Right lobe of liver (tissue), 6 donors: ENCODE results near the gene SERPINA4. TPM values are rescaled to one million over a fixed set of nuclear protein-coding genes. Genes with fewer than 3 reads are reported as not detected.
"Not testable (repeated sequence)": the region's sequence is repeated elsewhere in the genome, so short reads cannot be mapped to it uniquely, and the experiment has no call there.

Source experiments
- ATAC-seq, 4 donors: fragments of 200-7000 bp; cut with Tn5 transposase; one replicate each; pipeline ENCODE4 v1.9.1; 2020; ENCODE audit warnings: mild to moderate bottlenecking in 4 of 4, moderate library complexity in 4 of 4
- DNase-seq, 3 donors: peaks; one replicate each; pipeline ENCODE4 v3.0.0-alpha.2; 2020
- H3K27ac ChIP-seq, 3 donors: fragments of 200-600 bp; one replicate each; pipeline ENCODE4 v1.8.0; 2022
- H3K27me3 ChIP-seq, 2 donors: fragments of 200-600 bp; one replicate each; pipeline ENCODE4 v1.8.0; 2022
- H3K36me3 ChIP-seq, 4 donors: fragments of 200-600 bp; sonication (generic) in 1 of 4; one replicate each; pipeline versions ENCODE4 v1.5.1 to v1.8.0; 2017 to 2022; ENCODE audit warnings: control low read depth in 1 of 4
- H3K4me1 ChIP-seq, 4 donors: fragments of 200-600 bp; sonication (generic) in 1 of 4; one replicate each; pipeline versions ENCODE4 v1.5.1 to v1.8.0; 2017 to 2022; ENCODE audit warnings: control low read depth in 1 of 4
- H3K4me3 ChIP-seq, 3 donors: fragments of 200-600 bp; one replicate each; pipeline ENCODE4 v1.8.0; 2022
- H3K9me3 ChIP-seq, 4 donors: fragments of 200-600 bp; sonication (generic) in 1 of 4; one replicate each; pipeline versions ENCODE4 v1.5.1 to v1.8.0; 2017 to 2022; ENCODE audit warnings: control low read depth in 1 of 4
- POLR2A ChIP-seq: fragments of 450-650 bp; IDR thresholded peaks from one replicate; pipeline ENCODE4 v1.6.1; 2017; ENCODE audit warnings: antibody characterized with exemption, mild to moderate bottlenecking
- WGBS: methylation state at CpG from one replicate; pipeline ENCODE4 v1.1.6; 2018; ENCODE audit warnings: low coverage, low lambda C conversion rate; ENCODE audit not compliant: insufficient coverage; ENCODE audit errors: missing lambda C conversion rate; 5-methylcytosine and 5-hydroxymethylcytosine counted together
- intact Hi-C, 2 donors: fragments of 100-400 bp; cut with DNase I; formaldehyde crosslinking; loops; one replicate each; pipeline versions ENCODE4 v1.11.2 to v1.14.1; 2022
- total RNA-seq, 6 experiments: library from RNA; depleted of rRNA in 2 of 6; stranded (reverse); fragments of >200 nt in 2 of 6; fragmentation: NEBNext Ultra II Directional in 3 of 6; extraction: Animal tissue kit (Norgen Biotek cat#: 25700) in 3 of 6; gene quantifications; one replicate each; pipeline versions ENCODE4 v1.1.0 to v1.2.4, GENCODE V29; 2016 to 2023
- TF ChIP-seq, protein P1 (sequence below), 4 donors: fragments of 200-600 bp in 3 of 4; fragments of 450-650 bp in 1 of 4; IDR thresholded peaks; one replicate each; pipeline versions ENCODE4 v1.5.1 to v1.8.0; 2016 to 2022; ENCODE audit warnings: antibody characterized with exemption in 4 of 4, mild to moderate bottlenecking in 2 of 4
- donor health status: DM: no; HTN: yes; CAD: no.
- donor health status: DM: no; HTN: no; CAD: no.
- donor health status: DM: no; HTN: no; CAD: no.
- donor health status: DM: no; HTN: yes; CAD: no.
- donor health status: DM: no; HTN: yes; CAD: no.

The SERPINA4 gene
- total RNA-seq, 6 experiments from 2014 or later: 41.2 to 204 (median 145) TPM

DNA sequence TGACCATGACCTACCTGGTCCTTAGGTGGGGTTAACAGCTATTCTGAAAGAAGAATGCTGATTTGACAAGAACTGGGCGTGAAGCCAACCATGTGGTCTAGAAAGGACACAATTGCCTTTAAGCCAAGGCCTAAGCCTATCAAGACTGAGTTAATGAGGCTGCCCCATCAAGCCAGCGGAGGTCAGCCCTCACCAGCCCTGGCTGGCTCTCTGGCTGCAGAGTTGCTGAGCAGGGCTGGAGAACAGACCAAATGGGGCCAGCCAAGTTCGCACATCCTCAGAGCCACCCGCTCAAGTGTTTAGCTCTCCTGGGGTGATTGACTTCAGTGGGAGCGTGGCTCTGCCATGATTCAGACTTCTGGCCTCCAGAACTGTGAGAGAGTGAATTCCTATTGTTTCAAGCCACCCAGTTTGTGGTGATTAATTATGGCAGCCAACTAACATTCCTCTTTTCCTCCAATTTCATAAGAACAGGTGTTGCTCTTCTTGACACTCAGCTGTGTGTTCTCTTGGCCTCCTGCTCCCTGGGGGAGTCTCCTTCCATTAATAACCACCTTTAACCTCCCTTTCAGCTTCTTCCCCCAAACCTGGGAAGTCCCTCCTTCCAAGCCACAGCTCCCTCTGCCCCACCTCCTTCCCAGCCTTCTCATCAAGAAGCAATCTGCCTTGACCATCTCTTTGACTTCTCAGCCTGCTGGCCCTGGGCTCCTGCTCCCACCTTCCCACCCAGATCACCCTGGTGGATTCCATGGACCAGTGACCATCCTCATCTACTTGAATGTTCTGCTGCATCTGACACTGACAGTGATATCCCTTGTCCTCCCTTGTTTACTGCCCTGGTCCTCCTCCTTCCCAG lies 14.7 kb downstream of the SERPINA4 start:
- H3K36me3 ChIP-seq: no peaks in the 10 kb centered on the region
- ATAC-seq: peak in 1 of 4 donors; percentile 41
- peaks cover 0 to 57% (median 22%) of the 10 kb centered on the region in 4 donors for H3K4me1 ChIP-seq
- no peaks in the 10 kb centered on the region for H3K27me3 ChIP-seq
- no peak overlapping the region for H3K4me3 ChIP-seq
- H3K9me3 ChIP-seq: no peaks in the 10 kb centered on the region
- no CpG with 5 or more reads among the region's 5 CpGs for WGBS
- intact Hi-C loops: no loop called here
- TF ChIP-seq, protein P1, sequence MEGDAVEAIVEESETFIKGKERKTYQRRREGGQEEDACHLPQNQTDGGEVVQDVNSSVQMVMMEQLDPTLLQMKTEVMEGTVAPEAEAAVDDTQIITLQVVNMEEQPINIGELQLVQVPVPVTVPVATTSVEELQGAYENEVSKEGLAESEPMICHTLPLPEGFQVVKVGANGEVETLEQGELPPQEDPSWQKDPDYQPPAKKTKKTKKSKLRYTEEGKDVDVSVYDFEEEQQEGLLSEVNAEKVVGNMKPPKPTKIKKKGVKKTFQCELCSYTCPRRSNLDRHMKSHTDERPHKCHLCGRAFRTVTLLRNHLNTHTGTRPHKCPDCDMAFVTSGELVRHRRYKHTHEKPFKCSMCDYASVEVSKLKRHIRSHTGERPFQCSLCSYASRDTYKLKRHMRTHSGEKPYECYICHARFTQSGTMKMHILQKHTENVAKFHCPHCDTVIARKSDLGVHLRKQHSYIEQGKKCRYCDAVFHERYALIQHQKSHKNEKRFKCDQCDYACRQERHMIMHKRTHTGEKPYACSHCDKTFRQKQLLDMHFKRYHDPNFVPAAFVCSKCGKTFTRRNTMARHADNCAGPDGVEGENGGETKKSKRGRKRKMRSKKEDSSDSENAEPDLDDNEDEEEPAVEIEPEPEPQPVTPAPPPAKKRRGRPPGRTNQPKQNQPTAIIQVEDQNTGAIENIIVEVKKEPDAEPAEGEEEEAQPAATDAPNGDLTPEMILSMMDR (IDR thresholded peaks at IDR 0.05): no peak
- no peak for TF ChIP-seq POLR2A
- DNase-seq: no peak
- peak overlapping the region in 1 of 3 donors; percentile 43 for H3K27ac ChIP-seq

DNA sequence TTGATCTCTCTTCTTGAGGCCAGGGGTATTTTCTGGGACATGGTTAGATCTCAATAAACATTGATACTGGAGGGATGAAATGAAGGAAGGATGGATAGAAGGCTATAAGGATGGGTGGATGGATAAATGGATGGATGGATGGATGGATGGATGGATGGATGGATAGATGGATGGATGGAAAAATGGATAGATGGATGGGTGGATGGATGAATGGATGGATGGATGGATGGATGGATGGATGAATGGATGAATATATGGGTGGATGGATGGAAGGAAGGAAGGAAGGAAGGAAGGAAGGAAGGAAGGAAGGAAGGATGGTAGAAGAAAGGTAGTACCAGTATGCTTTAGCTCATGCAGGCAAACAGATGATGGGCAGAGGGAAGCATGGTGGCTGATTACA lies 16.2 kb downstream of the SERPINA4 start:
- H3K27me3 ChIP-seq, H3K4me3 ChIP-seq, DNase-seq, H3K27ac ChIP-seq, ATAC-seq, H3K36me3 ChIP-seq, intact Hi-C loops, H3K9me3 ChIP-seq: not testable (repeated sequence)
- H3K4me1 ChIP-seq: peaks cover 0 to 45% (median 16%) of the 10 kb centered on the region in 4 donors

DNA sequence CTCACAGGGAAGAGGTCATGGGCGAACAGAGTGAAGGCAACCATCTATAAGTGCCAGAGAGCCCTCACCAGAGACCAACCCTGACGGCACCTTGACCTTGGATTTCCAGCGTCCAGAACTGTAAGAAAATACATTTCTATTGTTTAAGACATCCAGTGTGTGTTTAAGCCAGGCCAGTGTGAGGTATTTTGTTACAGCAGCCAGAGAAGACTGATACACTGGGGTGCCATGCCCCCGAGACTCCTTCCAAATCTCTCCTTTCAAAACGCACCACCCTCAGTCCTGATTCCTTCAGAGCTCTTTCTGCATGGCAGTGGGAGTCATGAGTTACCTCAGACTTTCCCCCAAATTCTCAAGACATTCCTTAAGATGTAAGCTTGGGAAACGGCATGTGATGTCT lies 17.5 kb downstream of the SERPINA4 start:
- no peak for TF ChIP-seq POLR2A
- TF ChIP-seq, protein P1 (IDR thresholded peaks at IDR 0.05): no peak
- Histone ChIP-seq H3K36me3 (no peaks in the 10 kb centered on the region), H3K27ac (no peak overlapping the region), H3K4me3 (no peak overlapping the region), H3K9me3 (no peaks in the 10 kb centered on the region), H3K27me3 (no peaks in the 10 kb centered on the region), H3K4me1 (peaks cover 0 to 46% (median 11%) of the 10 kb centered on the region in 4 donors)
- DNase-seq: no peak
- intact Hi-C loops: no loop called here
- no peak for ATAC-seq
- WGBS: 87% methylated on average over 3 of the region's 6 CpGs

DNA sequence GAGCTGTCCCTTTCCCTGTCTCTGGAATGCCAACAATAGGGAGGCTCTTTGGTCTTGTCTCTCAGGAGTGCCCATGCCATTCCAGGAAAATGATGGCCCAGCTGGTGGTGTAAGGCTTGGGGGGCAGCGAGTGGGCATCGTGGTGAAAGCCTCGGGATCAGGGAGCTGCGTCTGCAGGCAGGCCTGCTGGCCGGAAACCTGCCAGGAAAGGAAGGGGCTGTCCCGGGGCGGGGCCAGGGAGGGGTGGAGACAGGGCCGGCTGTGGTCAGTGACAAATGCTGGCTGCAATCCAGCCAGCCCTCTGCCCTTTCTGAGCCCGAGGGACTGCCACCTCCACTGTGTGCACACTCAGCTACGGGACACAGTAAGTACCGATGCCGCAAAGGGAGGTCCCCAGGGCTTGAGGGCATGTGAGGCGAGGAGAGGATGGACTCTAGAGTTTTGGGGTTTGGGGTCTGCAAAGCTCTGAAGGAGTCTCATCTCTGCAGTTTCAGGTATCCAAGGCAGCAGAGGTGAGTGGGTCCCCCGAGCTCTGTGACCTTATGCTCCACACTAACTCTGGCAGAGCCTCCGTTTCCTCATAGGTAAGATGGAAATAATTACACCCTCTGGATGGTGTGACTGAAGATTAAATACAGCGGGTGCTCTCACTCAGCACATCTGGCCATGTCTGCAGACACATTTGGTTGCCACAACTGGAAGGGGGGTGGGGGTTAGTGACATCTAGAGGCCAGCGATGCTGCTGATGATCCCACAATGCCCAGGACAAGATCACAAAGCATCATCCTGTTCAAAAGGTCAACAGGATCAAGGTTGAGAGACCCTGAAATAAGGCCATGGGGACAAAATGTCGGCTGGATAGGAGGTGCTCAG lies 20.1 kb downstream of the SERPINA4 start, which contains the start of gene SERPINA5:
Gene SERPINA5, plus strand, starts transcription at position 300 of the 873 bp plus-strand sequence. CDS start 5,937 bp downstream, outside the sequence.
- TF ChIP-seq, protein P1 (IDR thresholded peaks at IDR 0.05): peak in 1 of 4 donors; percentile 11
- TF ChIP-seq POLR2A: peak; percentile 50
- Histone ChIP-seq H3K27me3 (no peaks in the 10 kb centered on the region), H3K9me3 (no peaks in the 10 kb centered on the region), H3K27ac (peak within 1 kb of the TSS in 2 of 3 donors; percentile 33 to 58), H3K4me1 (peaks cover 0 to 47% (median 10%) of the 10 kb centered on the region in 4 donors), H3K36me3 (no peaks in the 10 kb centered on the region), H3K4me3 (peak within 1 kb of the TSS; percentile 31 to 71 (median 60))
- 20% methylated on average over 10 of the region's 18 CpGs for WGBS
- DNase-seq (peak; percentile 93 to 97 (median 96)), ATAC-seq (peak; percentile 83 to 89 (median 84))
- intact Hi-C loops: no loop called here
